GM10248 (cell line): Measurements from ENCODE around the gene PLEKHO1.
"Not testable (repeated sequence)": the region's sequence is repeated elsewhere in the genome, so short reads cannot be mapped to it uniquely, and the experiment has no call there.

ENCODE experiments used
- CTCF ChIA-PET: fragments of 300-600 bp; sonication (Branson Sonifier 250); formaldehyde crosslinking; extraction: SDS; loops from one replicate; lab custom pipeline; 2021; ENCODE audit warnings: antibody characterized with exemption; lab: Yijun Ruan, JAX
- POLR2A ChIA-PET: fragments of 350-650 bp; sonication (Branson Sonifier 250); formaldehyde crosslinking; extraction: SDS; loops from one replicate; lab custom pipeline; 2020; ENCODE audit warnings: antibody characterized with exemption; lab: Yijun Ruan, JAX
- DNase-seq: peaks from one replicate; pipeline ENCODE4 v3.0.0; 2012; ENCODE audit errors: extremely low spot score
- TF ChIP-seq, protein P1 (sequence below): IDR thresholded peaks from 2 replicates; pipeline ENCODE4 v1.5.1; 2012; ENCODE audit warnings: mild to moderate bottlenecking, low read depth; ENCODE audit errors: extremely low read depth, missing control alignments, control extremely low read depth

PLEKHO1 gene

DNA sequence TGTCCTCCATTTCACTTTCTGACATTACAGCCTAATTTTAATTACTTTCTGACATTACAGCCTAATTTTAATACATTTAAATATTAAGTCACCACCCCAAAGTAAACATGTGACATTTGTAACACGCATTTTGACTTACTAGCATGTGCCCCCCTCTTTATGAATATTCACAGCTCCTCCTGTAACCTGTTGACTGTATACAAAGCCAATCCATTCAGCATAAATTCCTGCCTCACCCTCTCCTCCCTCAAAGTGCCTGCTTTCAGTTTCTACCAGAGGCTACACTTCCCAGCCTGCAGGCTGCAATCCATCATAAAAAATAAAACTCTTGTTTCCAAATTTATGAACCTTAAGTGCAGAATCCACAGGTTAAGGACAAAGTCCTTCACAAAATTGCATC, 46.7 kb downstream of the PLEKHO1 start:
- CTCF ChIA-PET, result no interaction called here
- POLR2A ChIA-PET, result interaction anchor here (1.1 kb wide), 1 partner anchor 308 kb away, joined by 3 read pairs; a partner anchor contains a TSS
- no peak for DNase-seq
- TF ChIP-seq, protein P1, sequence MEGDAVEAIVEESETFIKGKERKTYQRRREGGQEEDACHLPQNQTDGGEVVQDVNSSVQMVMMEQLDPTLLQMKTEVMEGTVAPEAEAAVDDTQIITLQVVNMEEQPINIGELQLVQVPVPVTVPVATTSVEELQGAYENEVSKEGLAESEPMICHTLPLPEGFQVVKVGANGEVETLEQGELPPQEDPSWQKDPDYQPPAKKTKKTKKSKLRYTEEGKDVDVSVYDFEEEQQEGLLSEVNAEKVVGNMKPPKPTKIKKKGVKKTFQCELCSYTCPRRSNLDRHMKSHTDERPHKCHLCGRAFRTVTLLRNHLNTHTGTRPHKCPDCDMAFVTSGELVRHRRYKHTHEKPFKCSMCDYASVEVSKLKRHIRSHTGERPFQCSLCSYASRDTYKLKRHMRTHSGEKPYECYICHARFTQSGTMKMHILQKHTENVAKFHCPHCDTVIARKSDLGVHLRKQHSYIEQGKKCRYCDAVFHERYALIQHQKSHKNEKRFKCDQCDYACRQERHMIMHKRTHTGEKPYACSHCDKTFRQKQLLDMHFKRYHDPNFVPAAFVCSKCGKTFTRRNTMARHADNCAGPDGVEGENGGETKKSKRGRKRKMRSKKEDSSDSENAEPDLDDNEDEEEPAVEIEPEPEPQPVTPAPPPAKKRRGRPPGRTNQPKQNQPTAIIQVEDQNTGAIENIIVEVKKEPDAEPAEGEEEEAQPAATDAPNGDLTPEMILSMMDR, result no peak

GRCh38 chr1:150207281-150207971, 57.7 kb downstream of the PLEKHO1 start:
- ChIA-PET CTCF (interaction anchor here (1.1 to 2.9 kb wide), 3 partner anchors 15 to 39 kb away, joined by 3 to 13 read pairs (median 4); no protein-coding TSS in a partner anchor), POLR2A (no interaction called here)
- TF ChIP-seq, protein P1, result no peak
- no peak for DNase-seq

- DNase-seq, POLR2A ChIA-PET: not testable (repeated sequence)
- CTCF ChIA-PET, result interaction anchor here (1.1 to 2.9 kb wide), 3 partner anchors 16 to 40 kb away, joined by 3 to 13 read pairs (median 4); no protein-coding TSS in a partner anchor
These were observed 58.7 kb downstream of the PLEKHO1 start for GRCh38 chr1:150208460-150208859.
